HG03442 (cell line): ENCODE measurements around the gene DAAM2.

Source experiments
- ATAC-seq: cut with Tn5 transposase; IDR thresholded peaks from one replicate; pipeline ENCODE4 v1.9.1; 2021; ENCODE audit warnings: mild to moderate bottlenecking, moderate library complexity; ENCODE audit not compliant: unreplicated experiment

The DAAM2 gene

DNA sequence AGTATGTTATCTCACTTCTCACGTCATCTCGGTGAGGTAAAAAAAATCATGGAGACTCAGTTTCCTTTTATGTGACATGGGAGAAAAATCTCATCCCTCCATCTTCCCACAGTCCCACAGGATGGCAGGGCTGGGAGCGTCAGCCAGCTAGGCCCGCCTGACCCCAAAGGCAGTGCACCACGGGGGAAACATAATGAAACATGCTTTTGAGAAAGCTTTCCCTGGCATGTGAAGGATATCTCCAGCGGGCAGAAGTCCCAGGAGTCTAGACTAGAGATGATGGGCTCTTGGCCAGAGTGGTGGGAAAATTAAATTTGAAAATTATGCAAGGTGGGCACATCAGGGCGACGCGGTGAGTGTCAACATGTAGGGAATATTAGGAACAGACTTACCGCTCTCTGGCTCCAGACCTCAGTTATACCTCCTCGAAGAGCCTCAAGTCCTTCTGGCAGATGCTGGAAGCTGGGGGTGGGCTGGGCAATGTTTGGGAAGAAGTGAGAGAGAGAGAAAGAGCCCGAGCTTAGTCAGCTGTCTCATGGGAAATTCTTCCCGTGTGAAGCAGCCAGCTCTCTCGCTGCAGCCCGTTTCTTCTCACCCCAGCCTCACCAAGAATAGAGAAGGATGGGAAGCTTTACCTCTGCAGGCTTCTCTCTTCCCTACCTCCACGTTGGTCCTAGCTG, 89.8 kb downstream of the DAAM2 start:
- no peak for ATAC-seq

DNA sequence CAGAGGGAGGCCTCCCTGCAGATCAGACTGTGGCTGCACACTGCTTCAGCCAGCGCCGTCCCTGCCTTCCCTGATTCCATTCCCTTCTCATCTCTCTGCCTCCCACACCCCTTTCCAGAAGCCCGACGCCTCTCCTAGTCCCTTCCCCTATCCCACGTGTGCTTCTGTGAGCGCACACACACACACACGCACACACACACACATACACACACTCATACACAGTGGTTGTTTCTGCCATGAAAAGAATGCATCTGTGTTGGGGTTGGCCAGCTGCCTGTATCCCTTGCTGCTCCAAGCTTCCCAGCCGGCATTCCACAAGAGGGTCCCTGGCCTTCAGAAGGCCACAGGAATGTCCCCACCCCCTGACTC, 90.3 kb downstream of the DAAM2 start:
- no peak for ATAC-seq

DNA sequence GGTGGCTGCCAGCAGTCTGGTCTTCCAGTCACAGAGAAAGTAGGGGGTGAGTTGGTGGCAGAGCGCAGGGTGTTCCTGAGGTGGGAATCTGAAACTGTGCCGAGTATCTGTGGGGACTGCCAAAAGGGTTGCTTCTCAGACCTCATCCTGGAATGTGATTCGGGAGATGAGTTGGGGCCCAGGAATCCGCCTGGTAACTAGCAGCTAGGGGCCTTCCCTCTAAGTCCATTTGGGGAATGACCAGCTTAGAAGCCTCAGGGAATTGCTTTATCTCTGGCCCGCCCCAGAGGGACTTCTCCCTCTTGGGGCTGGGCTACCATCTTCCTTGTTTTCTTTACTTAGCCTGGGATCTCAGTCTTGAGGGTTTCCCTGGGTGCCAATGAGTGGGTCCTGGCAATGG, 92.5 kb downstream of the DAAM2 start:
- ATAC-seq = no peak

DNA sequence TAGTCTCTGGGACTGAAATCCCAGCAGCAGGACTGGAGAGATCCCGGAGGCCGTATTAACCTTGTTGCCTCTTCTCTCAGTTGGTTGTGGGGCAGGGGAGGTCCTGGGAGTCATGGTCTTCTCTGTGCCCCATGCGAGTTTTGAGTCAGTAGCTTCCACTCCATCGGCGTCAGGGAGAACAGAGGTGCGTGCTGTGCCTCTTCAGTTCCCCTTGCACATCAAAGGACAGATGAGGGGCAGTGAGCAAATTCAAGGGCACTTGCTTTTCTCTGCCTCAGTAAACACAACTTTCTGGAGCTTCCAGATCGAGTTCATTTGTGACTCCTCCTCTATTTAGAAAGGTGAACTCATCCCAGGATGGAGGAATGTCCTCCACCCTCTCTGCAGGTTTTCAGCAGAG, 93.5 kb downstream of the DAAM2 start:
- ATAC-seq = no peak

DNA sequence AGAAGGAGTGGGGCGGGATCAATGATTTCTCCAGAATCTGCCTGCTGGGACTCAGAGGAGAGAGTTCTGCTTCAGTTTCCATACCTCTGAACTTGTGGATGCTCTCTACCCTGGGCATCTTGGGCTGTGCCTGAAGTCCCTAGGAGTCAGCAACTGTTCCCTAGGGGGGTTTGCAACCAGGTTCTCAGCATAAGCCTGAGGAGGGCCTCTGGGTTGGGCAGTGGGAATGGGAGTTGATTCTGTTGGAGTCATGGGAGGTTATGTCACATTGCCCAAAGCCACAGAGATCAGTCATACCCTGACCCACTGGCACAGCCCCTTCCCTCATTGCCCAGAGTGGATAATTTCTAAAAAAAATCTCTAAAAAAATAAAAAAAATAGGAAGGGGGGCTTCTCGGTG, 94.7 kb downstream of the DAAM2 start:
- no peak for ATAC-seq

DNA sequence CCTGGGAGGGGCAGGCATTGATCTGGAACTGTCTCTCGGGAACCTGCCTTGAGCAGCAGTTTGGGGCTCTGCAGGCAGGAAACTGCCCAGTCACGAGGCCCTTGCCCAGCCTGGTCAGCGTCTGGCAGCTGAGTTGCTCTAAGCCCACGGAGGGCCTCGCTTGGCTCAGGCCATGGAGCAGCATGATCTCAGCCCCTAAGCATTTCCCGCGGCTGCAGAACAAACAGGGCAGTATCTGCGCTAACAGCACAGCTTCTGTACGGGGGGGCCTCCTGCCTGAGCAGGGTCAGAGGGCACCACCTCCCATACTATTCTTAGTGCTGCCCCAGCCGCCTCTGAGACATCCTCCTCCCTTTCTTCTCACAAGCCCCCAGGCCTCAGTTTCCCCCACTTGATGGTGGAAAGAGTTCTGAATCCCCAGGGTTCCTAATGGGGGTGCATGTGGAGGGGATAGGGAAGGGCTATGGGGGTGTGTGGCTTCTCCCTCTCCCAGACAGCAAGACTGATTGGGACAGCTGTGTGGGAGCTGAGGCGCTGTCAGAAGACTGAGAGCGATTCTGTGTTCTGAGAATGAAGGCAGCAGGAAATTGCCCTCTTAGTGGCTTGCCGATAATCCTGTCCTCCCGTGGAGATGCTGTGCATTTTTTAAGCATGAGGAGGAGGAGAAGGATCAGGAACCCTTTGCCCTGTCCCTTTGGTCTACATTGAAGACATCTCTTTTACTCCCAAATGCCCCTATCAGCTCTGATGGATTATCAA, 95.7 kb downstream of the DAAM2 start:
- ATAC-seq = no peak

DNA sequence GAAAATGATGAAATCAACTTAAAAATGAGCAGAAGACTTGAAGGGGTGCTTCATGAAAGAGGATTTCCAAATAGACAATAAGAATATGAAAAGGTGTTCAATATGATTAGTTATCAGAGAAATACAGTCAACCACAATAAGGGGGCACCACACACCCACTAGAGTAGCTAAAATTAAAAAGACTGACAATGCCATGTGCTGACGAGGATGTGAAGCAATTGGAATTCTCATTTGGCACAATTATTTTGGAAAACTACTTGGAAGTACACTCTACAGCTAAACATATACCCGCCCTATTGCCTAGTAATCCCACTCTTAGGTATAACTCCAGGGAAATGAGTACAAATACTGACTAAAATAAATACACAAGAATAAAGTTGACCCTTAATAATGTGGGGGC, 97.1 kb downstream of the DAAM2 start:
- no peak for ATAC-seq

DNA sequence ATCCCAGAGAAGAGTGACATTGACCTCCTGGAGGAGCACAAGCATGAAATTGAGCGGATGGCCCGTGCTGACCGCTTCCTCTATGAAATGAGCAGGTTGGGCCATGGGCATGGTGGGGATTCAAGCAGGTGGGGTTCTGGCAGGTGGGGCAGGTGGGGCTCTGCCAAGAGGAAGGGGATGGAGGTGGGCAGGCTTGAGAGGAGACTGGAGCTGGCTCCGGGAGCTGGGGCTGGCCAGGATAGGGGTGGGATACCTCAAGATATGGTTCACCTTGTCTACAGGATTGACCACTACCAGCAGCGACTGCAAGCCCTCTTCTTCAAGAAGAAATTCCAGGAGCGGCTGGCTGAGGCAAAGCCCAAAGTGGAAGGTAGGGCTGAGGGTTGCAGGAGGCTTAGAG, 99.2 kb downstream of the DAAM2 start:
- ATAC-seq = no peak

DNA sequence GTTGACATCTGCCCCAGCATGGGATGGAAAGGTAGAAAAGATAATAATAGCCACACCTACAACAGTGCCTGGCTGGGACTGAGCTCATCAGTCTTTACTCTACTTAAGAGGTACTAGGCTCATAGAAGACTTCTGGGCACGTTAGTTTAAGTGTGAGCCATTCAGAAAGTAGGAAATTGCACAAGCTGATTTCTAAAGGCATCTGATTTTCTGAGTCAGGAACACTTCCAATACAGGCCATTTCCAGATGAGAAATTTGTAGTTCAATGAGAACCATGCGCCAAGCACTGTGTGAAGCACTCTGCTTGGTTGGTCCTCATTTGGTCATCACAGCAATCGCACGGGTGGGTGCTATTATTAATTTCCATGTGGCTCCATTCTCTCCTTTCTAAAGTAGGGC, 99.8 kb downstream of the DAAM2 start:
- no peak for ATAC-seq

DNA sequence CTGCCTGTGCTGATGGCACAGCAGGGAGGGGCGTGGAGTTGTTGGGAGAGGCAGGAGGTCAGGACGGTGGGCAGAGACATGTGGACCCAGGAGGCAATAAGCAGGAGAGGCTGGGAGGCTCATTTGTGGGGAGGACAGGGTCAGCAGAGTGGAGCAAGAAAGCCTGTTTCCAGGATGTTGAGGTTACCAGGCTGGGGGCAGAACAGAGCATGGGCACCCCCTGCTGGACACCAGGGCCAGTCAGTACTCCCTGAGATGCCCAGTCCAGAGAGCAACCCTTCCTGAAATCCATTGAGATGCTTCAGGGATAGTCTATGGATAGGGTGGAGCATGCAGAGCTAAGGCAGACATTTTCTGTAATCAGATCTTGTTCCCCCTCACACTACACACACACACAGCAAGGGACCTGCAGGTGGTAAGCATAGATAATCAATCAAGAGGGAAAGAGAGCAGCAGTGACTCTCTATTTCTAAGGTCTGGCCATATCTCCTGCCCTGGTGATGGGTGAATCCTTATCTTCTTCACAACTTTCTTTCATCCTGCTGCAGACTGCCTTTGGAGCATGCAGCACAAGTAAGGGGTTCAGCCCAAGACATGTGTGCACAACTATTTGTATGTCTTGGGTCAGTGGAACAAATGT, 100.4 kb downstream of the DAAM2 start:
- ATAC-seq = no peak

DNA sequence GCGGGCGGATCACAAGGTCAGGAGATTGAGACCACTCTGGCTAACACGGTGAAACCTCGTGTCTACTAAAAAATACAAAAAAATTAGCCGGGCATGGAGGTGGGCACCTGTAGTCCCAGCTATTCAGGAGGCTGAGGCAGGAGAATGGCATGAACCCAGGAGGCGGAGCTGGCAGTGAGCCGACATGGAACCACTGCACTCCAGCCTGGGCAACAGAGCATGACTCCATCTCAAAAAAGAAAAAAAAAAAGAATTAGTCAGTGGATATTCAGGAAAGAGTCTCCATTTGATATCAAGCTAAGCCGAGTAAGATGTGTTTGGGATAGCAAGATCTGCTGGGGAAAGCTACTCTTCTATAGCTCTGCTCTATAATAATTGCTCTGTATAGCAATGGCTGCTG, 101.1 kb downstream of the DAAM2 start:
- ATAC-seq = no peak

DNA sequence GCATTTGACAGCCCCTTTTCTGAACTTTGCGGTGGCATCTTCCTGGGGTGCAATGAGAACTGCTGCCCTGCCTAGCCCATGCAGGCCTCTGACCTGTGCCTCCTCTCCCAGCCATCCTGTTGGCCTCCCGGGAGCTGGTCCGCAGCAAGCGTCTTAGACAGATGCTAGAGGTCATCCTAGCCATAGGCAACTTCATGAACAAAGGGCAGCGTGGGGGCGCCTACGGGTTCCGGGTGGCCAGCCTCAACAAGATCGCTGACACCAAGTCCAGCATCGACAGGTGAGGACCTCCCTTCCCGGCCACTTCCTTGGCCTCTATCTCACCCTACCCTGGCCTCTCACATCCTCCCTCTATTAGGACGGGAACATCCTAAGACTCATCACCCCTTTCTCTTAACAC, 104.5 kb downstream of the DAAM2 start:
- no peak for ATAC-seq

DNA sequence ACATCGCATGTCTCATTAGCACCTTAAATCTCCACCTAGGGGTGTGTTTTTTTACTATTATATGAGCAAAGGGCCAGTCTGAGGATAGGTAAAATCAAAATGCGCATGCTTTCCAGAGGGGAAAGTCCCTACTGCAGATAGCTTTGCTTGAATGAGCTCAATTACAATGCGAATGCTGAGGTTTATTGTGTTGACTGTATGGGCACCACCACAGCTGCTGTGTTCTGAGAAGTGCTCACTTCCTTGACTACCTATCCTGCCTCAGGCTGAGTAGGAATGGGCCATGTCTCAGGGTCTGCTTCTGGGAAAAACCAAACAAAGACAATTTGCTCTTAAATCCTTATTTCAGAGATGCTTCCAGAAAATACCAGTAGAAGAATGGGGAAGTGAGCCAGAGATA, 105.5 kb downstream of the DAAM2 start:
- no peak for ATAC-seq

DNA sequence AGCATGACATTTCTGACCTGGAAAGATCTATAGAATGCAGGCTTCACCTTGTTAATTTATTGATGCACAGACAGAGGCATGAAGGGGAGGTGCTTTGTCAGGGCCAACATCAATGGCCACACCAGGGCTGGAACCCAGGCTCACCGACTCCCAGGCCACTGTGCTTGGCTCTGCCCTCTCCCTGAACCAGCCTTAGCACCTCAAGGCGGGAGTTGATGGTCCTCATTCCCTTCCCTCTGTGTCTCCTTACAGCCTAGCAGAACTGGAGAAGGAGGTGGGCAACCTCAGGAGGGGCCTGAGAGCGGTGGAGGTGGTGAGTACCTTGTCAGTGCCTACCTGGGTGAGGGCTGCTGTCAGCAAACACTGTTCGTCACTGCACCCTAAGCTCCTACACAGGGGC, 106.4 kb downstream of the DAAM2 start:
- ATAC-seq = no peak

DNA sequence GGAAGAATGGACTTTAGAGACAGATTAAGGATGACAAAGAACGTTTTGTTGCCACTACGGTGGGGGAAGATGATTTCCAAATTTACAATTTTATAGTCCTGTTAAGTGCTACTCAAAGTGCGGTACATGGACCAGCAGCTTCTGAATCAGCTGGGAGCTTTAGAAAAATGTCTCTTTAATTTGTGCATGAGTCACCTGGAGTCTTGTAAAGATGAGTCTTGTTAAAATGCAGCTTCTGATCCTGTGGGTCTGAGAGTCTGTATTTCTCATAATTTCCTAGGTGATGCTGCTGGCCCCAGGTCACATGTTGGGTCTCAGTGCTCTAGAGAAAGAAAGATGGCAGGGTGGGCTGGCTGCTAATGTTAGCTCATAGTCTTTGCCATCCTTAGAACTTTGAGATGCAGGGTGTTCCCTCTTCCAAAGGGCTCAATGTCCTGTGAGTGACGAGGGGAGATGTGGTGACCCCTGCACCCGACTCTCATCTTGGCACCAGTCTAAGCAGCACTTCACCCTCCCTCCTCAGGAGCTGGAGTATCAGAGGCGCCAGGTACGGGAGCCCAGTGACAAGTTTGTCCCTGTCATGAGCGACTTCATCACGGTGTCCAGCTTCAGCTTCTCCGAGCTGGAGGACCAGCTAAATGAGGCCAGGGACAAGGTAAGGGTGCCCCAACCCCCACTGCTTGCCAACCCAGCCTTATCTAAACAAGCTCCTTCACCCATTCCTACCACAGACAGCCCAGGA, 107.5 kb downstream of the DAAM2 start:
- no peak for ATAC-seq

DNA sequence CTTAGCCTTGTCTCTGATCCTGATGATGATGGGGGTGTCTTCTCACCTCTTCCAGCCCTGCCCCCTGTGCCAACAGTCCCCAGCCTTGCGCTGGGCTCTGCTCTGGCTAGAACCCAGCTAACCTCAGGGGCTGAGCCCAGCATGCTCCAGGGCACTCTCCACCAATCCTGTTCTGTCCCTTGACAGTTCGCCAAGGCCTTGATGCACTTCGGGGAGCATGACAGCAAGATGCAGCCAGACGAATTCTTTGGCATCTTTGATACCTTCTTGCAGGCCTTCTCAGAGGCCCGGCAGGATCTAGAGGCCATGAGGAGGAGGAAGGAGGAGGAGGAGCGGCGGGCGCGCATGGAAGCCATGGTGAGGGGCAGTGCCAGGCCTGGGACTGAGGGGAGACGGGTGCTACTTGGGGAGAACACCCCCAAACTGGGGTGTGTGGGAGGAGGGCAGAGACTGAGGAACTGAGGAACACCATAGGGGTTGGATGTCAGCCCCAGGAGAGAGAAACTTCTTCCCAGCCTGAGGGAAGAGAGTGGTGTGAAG, 109.0 kb downstream of the DAAM2 start:
- ATAC-seq = no peak

DNA sequence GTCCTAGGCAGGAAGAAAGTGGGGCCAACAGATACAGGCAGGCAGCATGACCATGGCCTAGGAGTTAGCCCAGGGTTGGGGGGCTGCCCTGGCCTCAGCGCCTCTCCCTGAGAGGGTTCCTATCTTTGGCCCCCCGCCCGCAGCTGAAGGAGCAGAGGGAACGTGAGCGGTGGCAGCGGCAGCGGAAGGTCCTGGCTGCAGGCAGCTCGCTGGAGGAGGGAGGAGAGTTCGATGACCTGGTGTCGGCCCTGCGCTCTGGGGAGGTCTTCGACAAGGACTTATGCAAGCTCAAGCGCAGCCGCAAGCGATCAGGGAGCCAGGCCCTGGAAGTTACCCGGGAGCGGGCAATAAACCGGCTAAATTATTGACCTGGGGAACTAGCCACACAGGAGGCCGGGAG, 109.5 kb downstream of the DAAM2 start:
- no peak for ATAC-seq

DNA sequence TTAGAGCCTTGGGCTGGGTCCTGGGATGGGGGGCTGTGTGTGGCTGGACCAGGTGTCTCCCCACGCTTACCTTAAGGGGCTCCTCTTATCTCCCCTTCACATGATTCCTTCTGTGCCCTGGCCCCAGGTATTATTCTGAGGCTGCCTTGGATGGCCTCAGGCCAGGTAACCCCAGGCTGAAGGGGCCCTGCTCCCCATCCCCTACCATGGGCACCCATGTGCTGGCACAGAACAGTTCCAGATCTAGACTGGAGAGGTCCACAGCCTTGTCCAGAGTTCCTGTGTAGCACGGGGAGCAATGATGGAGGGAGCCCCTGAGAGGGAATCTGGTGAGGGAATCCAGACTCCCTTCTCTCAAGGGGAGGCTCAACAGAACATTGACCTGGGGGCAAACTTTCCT, 110.0 kb downstream of the DAAM2 start:
- no peak for ATAC-seq

DNA sequence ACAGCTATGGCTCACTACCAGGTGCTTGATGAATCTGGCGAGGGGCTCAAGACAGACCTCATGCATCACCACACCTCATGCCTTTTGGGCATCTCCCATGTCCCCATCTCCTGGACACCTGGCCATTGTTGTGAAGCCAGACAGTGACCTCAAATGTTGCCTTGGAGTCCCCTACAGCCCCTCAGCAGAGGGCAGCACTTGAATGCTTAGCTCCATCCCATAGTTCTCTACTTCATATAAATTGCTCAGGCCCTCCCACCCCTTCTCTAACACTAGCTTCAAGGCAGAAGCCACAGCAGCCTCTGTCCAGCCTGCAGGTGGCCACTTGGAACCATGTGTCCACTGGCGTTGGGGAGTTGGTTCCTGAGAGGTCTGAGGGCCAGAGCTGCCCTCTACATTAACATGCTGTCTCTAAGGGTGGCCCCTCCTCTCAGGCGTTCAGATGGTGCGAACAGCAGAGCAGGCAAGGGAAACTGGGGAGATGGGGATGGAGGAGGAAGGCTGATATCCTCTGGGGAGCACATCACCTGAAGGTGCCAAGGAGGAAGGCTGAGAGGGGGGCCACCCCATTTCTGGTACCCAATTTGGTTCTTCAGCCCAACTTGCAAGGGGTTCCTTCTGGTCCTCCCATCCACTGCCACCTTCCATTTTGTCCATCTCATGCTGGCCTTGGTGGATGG, 110.8 kb downstream of the DAAM2 start:
- ATAC-seq = no peak

DNA sequence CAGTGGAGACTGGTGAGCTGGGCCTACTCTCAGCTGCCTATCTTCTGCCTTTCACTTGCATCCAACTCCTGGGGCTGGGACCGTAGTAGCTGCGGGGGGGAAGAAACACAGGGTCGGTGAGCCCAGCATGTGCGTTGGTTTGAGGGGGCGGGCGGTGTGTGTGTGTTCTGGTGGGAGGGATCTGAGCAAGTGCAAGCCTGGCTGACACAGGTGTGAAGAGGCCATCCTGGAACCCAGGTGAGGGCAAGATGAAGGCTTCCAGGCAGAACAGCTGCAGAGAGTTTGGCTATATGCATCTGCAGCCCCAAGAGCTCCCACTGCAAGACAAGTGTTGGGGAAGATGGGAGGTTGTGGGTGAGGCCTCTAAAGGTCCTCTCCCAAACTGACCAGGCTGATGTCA, 111.5 kb downstream of the DAAM2 start:
- ATAC-seq = no peak
